ENCODE results near the gene TMEM150A. TPM values are rescaled to one million over a fixed set of nuclear protein-coding genes. Genes with fewer than 3 reads are reported as not detected.
A peak's percentile ranks its signal among the peaks of the same experiment; 100 is the strongest.
"Not testable (repeated sequence)": the region's sequence is repeated elsewhere in the genome, so short reads cannot be mapped to it uniquely, and the experiment has no call there.

Gene TMEM150A, protein sequence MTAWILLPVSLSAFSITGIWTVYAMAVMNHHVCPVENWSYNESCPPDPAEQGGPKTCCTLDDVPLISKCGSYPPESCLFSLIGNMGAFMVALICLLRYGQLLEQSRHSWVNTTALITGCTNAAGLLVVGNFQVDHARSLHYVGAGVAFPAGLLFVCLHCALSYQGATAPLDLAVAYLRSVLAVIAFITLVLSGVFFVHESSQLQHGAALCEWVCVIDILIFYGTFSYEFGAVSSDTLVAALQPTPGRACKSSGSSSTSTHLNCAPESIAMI
- 4.9 TPM for total RNA-seq

DNA sequence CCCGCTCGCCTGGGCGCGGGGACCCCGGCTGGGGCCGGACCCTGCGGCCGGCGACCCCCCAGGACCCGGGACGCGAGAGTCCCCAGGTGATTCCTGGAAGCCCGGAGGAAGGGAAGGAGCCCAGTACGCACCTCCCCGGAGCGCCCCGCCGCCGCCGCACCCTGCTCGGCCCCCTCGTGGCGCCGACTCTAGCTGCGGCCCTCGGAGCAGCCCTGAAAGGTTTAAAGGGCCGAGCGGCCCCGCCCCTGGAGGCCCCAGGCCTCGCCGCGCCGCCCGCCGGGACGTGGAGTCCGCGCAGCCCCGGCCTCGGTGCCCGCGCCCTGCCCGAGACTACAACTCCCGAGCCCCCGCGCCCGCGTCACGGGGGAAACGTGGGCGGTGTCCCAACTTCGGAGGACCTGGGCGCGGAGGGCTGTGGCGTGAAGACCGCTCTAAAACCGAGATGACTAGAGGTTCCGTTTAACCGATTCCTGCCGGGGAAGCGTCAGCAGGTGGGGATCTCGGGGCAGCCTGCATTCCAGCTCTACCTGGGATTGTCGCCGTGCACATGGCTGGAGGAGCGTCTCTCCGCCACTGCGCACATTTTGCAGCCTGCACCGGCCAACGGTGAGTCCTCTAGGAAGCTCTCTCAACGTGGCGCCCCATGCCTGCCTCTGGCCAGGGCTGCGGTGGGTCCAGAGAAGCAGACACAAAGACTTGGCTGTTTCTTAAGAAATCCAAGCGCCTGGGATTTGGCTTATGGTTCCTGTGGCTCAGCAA is at the start of gene TMEM150A:
Gene TMEM150A (minus strand): TSS at position 223 of the 759 bp plus-strand sequence. CDS start 750 bp downstream, outside the sequence.
- DNase-seq: peak; percentile 96

DNA sequence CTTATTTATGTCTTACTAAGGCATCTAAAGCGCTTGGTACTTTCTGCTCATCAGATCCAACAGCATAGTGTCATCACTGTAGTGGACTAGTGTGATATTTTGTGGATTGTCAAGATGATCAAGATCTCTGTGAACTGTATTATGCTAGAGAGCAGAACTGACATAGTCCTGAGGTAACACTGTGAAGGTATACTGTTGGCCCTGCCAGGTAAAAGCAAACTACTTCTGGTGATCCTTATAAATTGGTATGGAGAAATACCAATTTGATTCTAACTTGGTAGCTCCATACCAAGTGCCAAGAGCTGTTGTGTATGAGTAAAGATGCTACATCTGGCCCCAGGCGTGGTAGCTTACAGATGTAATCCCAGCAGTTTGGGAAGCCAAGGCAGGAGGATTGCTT is 49.6 kb upstream of the TMEM150A start:
- DNase-seq: no peak

DNA sequence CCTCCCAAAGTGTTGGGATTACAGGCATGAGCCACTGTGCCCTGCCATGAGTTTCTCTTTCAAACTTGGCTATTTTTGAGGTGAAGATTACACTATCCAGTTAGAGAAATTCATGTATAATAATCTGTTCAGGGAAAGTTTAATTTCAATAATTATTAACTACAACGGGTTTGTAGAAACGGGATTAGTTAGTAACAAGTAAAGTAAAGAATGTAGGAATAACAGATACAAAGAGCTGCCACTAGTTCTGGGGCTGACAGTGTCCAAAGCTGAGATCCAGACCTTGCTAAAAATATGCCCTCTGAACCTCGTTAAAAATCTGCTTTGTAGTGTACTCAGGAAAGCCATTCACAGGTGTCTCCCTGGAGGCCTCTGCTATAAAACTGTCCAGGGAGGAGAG is 48.6 kb upstream of the TMEM150A start:
- DNase-seq: no peak

DNA sequence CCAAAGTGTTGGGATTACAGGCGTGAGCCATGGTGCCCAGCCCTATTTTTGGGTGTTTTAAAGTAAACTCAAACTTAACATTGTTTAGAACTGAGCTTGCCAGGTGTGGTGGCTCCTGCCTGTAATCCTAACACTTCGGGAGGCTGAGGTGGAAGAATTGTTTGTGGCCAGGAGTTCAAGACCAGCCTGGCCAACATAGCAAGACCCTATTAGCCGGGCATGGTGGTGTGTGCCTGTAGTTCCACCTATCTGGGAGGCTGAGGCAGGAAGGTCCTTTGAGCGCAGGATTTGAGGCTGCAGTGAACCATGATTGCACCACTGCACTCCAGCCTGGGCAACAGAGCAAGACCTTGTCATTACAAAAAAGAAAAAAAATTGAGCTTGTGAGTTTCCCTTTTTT is 48.0 kb upstream of the TMEM150A start:
- DNase-seq: no peak

DNA sequence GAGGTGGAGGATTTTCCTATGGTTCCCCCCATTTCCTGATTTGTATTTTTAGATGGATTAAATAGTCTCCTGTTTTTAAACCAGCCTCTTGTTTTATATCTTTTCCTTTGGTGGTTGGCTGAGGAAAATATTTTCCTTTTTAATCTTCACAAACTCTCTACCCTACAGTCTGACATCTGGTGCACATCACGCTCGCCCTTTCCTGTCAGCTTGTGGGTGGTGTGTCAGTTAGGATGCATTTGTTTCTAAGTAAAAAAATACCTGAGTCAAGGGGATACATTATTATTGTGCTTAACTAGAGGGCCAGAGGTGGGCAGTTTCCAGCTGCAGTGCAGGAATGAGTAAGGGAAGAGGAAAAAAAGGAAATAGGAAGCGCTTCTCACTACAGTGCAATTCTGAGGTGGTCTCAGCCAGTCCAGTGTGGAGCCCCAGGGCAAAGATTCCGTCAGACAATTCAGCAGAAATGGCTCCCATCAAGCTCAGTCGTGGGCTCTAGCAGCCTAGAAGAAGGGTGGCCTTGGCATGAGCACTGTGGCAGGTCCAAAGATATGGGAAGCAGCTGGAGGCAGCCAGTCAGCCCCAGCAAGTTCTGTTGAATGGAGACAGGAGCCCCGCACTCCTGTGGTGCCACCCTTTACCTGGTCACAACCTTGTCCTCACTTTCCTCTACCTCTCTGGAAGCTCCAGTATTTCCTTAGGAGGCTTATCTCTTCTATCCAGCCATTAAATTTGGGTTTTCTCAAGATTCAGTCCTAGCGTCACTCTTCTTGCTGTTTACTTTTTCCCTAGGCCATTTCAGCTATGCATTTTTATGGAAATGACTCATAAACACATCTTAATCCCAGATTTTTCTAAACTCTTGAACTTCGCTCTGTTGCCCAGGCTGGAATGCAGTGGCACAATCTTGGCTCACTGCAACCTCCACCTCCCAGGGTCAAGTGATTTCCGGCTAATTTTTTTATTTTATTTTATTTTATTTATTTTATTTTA is 47.0 kb upstream of the TMEM150A start:
- DNase-seq: no peak

DNA sequence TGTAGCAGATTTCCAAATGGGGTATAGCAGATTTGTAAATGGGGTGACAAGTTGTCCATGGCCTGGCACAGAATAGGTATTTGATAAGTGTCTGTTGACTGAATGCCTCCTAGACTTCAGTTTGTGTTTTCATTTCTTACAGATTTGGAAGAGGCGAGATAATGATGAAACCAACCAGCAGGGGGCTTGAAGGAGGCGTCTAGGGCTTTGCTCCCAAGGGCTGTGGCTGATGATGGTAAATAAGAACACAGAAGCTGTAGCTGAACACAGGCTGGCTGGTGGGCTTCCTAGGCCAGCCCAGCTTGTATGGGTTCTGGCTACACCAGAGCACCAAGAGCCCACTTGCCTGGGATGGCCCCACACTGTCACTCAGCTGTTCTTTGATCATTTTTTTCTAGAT is 46.1 kb upstream of the TMEM150A start:
- peak; percentile 12 for DNase-seq

DNA sequence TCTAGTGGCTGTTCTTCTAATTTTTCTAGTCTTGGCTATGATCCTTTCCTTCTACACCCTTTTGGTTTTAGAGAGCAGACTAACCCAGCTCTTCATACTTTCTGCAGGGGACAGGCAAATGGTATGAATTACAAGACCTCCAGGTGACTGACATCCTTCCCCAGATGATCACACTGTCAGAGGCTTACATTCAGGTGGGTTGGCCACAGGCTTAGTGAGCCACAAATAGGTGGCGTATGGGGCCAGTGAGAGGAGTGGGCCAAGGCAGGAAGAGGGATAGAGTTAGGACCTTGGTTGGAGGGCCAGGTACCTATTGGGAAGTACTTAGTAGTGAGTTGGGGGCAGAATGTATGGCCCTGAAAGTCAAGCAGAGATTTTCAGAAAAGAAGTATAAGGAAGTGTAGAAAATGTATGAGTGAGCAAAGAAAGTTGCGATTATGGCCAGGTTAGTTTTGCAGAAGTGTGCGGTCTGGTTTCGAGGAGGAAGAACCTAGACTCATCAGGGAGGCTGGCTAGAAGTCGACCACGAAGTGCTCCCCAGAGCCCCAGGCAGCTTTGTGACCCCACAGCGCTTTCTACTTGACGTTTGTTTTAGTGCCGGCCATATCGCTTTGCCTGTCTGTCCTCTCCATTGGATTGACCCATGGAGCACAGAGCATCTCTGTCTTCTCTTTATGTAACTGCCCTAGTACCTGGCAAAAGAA is 45.5 kb upstream of the TMEM150A start:
- no peak for DNase-seq

DNA sequence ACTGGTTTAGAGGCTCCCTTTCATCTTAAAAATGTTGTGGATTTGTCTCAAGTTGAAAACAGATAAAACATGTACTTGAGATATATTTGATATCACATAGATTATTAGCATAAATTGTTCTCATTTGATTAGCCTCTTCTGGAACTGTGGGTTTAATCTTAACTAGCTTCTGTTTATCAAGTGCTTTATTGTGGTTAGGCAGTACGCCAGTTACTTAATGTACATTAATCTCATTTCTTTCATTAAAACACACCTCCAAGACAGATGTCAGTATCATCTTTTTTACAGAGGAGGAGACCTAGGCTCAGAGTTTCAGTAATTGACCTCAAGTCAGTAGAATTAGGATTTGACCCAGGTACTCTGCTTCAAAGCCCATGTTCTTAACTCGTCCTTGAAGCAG is 43.7 kb upstream of the TMEM150A start:
- DNase-seq: no peak

DNA sequence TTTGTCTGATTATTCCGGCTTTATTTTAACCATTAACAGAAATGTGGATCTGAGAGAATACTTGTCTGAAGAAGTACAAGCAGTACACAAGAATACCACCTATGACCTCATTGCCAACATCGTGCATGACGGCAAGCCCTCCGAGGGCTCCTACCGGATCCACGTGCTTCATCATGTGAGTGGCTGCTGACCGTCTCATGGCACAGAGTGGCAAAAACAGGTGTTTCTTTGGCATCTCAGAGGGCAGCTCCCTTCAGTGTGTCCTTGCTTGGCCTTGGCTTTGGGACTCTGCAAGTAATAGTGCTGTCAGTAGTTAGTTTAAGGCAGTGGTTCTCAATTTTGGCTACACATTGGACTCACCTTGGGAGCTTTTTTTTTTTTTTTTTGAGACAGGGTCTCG is 42.4 kb upstream of the TMEM150A start:
- no peak for DNase-seq

DNA sequence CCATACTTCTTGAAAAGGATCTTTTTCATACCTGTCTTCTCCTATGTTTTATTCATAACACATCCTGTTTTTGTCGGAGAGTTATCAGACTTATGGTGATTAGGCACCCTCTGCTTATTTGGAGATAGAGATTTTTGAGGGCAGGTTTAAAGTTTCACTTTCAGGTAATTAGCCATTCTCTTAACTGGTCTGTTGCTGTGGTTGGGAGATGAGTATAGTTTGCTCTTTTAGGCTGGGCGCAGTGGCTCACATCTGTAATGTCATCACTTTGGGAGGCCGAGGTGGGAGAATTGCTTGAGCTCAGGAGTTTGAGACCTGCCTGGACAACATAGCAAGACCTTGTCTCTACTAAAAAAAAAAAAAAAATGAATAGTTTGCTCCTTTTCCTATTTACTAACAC is 40.2 kb upstream of the TMEM150A start:
- no peak for DNase-seq

DNA sequence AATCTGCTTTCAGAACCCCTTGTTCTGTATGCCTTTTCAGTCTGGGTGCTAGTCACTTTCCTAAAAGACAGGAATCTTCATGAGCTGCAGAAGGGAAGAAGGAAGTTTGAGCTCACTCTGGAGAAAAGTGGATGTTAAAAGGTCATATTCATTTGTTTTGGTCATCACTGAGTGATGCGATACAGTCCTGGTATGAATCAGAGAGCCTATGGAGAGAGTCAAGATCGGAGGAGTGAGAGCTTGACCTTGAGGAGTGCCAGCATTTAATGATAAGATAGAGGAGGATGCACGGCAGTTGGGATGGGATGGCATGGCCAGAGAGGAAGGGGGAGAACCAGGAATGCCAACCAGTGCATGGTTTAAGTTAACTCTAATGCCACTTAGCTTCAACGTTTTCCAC is 33.1 kb upstream of the TMEM150A start:
- DNase-seq: no peak

DNA sequence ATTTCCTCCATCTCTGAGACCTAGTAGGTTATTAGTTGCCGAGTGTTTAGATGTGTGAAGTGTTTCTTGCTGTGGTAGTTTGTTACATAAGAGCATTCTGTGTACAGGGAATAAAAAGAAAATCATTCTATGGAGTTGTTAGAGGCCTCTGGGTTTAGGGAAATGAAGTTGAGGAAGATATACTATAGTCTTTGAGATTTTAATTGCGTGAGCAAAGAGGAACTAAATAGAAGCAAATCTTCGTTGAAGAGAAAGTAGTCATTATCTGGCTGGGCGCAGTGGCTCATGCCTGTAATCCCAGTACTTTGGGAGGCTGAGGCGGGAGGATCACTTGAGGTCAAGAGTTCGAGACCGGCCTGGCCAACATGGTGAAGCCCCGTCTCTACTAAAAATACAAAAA is 32.5 kb upstream of the TMEM150A start:
- DNase-seq: no peak

DNA sequence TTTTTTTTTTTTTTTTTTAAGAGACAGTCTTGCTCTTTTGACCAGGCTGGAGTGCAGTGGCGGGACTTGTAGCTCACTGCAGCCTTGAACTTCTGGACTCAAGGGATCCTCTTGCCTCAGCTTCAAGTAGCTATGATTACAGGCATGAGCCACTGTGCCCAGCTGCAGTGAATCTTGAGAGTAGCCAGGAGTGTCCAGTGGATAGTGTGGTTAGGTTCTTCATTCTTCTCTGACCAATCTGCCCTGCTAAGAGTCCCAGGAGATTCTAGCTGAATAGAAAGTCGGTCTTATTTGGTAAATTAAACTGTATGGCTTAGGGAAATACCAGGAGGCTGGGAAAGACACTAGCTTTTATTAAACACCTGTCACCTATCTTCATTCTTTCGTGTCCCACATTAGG is 28.8 kb upstream of the TMEM150A start:
- no peak for DNase-seq

DNA sequence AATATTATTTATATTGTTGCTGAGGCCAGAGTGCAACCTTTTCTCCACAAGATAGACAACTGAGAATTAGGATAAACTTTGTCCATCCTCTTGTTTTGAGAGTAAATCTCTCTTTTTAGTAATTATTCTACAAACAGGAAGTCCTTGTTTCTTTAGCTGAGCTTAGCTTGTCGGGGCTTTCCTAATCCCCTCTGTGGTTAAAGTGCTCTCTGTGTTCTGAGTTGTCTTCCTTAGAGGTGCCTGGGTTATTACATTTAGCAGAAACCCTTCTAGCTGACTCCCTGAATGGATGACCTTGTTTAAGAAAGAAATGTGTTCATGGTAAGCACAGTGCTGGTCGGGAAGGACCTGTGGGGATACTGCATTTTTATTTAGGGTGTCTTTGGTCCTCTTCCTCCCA is 26.2 kb upstream of the TMEM150A start:
- DNase-seq: no peak

DNA sequence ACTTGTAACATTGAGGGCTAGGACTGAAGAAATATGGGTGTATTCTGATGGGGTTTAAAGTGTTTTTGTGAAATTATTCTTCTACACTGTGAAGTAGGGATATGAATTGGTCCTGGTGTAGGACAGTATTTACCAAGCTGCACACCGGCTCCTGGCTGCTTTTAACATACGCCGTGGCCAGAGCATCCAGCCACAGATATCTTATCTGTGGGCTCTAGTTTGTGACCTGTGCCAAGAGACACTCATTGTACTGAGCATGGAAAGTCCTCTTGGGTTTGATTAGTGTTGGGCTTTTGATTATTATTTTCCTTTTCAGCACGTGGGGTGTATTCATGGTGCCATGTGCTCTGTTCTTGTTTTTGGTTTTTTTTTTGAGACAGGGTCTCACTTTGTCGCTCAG is 21.5 kb upstream of the TMEM150A start:
- no peak for DNase-seq

DNA sequence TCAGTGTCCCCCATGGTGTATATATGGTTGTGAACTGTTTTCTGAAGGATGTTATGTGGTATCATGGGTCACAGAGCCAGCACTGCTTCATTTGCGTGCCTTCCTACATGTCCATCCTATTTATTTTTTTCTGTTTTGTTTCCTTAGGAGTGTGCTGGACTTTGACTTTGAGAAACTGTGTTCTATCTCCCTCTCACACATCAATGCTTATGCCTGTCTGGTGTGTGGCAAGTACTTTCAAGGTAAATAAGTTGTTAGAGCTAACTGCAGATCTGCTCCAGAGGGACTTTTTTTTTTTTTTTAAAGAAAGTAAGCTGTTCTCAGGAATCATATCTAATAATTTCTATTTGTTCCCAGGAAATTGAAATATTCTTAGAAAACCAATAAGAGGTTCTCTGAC is 18.8 kb upstream of the TMEM150A start:
- no peak for DNase-seq

DNA sequence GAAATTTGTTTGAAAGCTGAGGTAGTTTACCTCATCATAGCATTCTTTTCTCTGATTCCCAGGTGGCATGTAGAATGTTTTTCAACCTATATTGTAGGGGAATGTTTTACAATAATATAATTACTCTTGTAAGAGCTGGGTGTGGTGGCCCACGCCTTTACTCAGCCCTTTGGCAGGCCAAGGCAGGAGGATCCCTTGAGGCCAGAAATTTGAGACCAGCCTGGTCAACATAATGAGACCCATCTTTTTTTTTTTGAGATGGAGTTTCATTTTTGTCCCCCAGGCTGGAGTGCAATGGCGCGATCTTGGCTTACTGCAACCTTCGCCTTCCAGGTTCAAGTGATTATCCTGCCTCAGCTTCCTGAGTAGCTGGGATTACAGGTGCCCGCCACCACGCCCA is 17.1 kb upstream of the TMEM150A start:
- DNase-seq: no peak

DNA sequence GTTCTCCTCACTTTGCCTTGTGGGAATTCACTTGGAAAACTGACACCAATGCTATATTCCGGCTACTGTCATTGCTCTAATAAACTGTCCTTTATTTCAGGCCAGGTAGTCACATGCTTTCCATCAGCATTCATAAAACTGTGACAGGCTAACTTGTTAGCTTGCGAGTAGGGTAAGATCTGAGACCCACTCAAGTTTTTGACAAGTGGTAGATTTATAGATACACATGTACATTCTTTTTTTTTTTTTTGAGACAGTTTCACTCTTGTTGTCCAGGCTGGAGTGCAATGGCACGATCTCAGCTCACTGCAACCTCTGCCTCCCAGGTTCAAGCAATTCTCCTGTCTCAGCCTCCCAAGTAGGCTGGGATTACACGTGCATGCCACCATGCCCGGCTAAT is 15.2 kb upstream of the TMEM150A start:
- not testable (repeated sequence) for DNase-seq

DNA sequence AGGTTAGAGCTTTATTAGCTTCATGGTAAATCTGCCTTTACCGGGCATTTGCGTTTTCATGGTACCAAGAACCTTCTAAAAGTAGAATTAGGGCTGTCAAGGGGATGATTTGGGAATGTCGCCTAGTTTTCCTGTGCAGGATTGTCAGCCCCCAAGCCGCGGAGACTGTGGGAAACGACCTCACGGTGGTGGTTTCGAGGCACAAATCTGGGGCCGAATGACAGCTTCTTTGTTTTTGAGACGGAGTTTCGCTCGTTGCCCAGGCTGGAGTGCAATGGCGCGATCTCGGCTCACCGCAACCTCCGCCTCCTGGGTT is 12.9 kb upstream of the TMEM150A start:
- no peak for DNase-seq

DNA sequence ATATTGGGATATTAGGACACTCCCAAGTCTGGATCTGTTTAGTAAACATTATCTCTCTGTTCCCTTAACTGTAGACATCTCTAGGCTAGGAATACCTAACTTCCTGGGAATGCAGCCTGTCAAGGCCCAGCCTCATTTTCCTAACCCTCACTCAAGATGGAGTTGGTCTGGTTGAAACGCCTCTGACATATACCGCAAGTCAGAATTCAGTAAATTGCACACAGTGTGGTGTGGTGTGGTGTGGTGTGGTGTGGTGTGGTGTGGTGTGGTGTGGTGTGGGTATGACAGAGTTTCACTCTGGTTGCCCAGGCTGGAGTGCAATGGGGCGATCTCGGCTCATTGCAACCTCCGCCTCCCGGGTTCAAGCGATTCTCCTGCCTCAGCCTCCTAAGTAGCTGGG is 12.3 kb upstream of the TMEM150A start:
- DNase-seq: not testable (repeated sequence)

DNA sequence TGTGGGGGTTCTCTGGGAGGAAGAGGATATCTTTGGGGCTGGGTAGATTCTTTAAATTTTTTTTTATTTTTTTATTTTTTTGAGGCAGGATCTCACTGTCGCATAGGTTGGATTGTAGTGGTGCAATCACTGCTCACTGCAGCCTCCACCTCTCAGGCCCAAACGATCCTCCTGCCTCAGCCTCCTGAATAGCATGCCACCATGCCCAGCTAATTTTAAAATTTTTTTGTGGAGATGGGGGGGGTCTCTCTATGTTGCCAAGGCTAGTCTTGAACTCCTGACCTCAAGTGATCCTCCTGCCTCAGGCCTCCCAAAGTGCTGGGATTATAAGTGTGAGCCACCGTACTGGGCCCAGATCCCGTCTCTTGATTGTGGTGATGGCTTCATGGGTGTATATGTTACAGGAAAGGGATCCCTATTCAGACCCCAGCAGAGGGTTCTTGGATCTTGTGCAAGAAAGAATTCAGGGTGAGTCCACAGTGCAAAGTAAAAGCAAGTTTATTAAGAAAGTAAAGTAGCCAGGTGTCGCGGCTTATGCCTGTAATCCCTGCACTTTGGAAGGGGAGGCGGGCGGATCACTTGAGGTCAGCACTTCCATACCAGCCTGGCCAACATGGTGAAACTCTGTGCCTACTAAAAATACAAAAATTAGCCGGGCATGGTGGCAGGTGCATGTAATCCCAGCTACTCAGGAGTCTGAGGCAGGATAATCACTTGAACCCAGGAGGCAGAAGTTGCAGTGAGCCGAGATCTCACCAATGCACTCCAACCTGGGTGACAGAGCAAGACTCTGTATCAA is 11.4 kb upstream of the TMEM150A start:
- peak; percentile 24 for DNase-seq
